DMS 273 treated with DMSO at 0.1 percent for 48 hours (cell line): ENCODE data around the gene KREMEN2.
A peak's percentile ranks its signal among the peaks of the same experiment; 100 is the strongest.

Experiments used
- DNase-seq: peaks from one replicate; lab custom pipeline; 2025; lab: John Stamatoyannopoulos, UW

Gene KREMEN2

DNA sequence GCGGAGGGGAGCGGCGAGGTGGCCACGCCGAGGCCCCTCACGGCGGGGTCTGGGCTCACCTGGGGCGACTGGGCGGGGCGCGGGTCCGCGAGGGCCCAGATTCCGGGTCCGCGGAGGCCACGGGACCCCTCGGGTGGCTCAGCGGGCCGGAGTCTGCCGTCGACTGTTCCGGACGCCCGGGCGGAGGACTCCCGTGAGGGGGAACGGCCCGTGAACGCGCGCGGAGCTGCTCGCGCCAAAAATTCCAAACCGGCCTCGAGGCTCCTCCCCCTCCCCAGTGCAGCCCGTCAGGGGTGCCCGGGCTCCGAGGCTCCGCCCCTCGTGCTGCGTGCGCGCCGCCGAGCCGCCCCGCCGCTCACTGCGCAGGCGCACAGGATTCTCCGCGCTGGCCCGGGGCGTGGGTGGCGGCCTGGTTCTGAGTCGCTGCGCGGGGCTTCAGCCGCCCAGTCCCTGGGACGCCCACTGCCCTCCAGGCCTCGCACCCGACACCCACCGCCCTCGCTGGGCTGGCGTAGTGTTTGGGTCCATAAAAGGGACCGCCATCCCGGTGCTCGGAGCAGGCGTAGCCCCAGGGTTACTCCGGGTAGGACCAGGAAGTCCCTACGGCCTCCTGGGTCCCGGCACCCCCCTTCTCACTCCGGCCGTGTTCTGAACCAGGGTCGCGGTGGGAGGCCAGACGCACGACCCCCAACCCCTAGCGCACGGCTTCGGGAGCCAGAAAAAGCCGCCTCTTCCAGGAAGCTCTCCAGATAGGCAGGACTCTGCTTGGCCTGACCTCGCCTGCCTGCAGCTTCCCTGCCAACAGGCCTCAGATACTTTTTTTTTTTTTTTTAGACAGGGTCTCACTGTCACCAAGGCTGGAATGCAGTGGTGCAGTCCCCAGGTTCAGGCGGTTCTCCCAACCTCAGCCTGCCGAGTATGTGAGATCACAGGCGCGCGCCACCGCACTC, 16.4 kb downstream of the KREMEN2 start, which contains the start of gene PKMYT1:
Gene PKMYT1 (minus strand): TSS at position 220 of the 950 bp plus-strand sequence. CDS start 789 bp downstream, outside the sequence.
- peak; percentile 41 for DNase-seq

DNA sequence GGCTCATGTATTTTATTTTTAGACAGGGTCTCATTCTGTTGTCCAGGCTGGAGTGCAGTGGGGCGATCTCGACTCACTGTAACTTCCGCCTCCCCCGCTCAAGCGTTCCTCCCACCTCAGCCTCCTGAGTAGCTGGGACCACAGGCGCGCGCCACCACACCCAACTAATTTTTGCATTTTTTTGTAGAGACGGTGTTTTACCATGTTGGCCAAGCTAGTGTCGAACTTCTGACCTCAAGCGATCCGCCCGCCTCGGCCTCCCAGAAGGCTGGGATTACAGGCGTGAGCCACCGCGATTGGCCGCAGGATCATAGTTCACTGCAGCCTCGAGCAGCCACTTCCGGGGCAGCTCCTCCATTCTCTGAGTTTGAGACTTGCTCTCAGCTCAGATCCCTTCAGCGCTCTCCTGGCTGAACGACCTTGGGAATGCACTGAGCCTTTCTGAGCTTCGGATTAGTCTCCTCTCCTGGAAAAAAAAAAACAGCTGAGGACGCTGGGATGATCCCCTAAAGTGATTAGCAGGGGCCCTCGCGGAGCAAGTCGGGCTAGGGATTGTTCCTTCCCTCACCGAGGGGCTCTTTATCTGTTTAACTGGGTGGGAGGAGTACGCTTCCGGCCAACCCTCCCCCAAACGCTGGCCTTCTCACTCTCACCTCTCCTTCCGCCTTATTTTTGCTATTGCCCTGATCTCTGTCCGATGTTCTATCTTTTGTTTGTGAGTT, 17.3 kb downstream of the KREMEN2 start:
- no peak for DNase-seq

DNA sequence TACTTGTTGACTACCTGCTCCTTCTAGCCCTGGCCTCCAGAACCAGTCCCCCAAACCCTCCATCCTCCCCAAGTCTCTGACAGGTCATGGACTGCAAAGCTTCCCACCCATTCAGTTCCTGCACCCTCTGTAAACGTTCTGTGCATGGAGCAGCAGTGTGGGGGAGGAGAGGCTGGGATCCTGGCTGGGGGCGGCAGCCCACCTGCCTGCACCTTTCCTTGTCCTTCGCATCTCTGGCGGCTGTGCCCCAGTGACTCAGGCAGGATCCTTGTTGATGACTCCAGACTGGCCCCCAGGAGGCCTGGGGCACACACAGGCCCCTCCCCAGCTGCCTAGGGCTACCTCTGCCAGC, 17.8 kb downstream of the KREMEN2 start:
- DNase-seq, result no peak

DNA sequence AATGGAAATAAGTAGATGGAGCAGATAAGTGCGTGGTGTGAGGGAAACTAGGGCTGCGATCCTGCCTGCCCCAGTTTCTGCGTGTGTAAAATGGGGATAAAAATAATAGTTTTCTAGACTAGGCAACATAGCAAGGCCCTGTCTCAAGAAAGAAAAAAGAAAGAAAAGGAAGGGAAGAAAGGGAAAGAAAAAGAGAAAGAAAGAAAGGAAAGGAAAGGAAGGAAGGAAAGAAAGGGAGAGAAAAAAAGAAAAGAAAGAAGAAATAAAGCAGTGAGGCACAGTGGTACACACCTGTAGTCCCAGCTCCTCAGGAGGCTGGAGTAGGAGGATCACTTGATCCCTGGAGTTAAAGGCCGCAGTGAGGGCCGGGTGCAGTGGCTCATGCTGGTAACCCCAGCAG, 18.3 kb downstream of the KREMEN2 start:
- DNase-seq, result no peak

DNA sequence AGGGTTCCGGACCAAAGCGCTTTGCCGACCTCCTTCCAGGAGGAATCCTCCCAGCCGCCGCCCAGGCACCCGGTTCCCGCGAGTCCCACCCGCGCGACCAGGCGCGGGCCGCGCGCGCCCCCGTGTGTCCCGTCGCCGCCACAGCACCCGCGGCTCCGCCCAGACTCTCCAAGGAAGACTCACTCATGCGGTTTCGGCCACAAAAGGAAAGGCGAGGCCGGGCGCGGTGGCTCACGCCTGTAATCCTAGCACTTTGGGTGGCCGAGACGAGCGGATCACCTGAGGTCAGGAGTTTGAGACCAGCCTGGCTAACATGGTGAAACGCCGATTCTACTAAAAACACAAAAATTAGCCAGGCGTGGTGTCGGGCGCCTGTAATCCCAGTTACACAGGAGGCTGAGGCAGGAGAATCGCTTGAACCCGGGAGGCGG, 19.6 kb downstream of the KREMEN2 start:
- peak; percentile 20 for DNase-seq

DNA sequence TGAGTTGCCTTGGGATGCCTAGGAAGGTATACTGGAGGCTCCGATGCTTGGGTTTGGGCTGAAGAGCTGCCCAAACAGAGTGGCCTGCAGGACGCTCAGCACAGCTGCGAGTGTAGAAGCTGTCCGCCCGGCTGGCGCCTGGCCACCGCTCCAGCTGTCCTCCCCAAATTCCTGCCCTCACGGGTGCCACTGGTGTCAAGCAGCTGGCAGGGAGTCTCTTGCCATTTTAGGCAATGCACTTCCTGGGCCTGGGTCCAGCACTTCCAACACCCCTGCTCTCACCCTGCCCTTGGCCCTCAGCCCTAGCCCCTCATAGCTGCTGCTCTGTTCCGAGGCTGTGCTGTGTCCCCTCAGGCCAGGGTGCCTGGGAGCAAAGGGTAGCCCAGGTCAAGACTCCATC, 21.4 kb downstream of the KREMEN2 start:
- DNase-seq, result peak; percentile 49

DNA sequence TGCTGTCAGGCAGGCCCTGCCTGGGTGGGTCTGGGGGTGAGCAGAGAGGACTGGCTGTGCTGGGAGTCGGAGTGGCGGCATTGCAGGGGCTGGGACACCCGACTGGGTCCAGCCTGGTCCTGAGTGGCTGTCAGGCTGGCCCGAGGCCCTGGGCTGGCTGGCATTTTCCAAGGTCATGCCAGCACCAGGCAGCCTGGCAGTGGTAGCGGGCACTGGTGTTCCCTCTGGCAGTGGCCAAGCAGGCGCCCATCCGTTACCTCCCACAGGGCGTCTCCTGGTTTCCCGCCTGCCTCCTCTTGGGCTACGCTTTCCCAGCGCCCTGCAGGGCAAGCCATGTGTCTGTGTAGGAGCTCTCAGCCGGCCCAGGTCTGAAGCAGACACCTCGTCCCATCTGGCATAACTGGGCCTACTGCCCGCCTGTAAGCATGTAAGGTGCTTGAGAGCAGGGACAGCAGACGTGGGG, 21.8 kb downstream of the KREMEN2 start:
- peak; percentile 93 for DNase-seq

DNA sequence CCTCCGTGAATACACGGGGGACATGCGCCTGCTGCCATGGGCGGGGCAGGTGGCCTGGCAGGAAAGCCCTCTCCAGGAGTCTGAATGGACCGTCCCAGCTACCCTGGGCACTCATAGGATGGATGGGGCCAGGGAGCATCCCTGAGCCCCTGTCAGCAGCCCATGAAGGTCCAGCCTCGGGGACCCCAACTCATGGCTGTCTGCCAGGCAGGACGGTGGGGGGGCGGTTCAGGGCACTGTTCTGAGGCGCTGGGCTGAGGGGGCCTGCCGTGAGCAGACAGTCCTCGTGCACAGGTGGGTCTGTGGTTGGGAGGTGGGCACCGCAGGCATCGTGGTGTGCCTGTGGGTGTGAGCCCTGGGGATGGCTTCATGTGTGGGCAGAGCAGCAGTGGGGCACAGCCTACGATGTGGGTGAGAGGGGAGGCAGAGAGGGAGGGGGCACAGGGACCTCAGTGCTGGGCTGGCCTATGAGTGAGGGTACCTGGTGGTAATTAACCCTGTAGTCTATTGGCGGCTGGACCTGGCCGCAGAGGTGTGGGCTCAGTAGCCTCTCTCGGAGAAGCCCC, 22.6 kb downstream of the KREMEN2 start:
- DNase-seq, result no peak

DNA sequence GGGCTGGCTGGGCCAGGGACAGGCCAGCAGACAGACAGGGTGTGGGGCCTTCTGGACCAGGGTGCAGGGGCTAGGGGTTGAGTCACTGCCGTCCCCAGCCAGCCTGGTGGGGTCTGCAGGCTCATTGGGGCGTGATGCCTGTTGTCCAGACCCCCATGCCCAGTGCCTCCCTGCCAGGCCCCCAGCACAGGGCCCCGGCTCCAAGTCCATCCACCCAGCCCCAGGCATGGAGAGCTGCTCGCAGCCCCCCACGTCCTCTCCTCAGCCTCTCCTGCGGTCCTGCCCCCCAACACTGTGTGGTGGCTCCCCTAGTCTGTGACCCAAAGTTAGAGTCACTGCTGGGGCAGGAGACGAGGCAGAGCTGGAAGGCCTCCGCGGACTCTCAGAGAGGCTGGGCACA, 23.2 kb downstream of the KREMEN2 start:
- DNase-seq, result no peak

DNA sequence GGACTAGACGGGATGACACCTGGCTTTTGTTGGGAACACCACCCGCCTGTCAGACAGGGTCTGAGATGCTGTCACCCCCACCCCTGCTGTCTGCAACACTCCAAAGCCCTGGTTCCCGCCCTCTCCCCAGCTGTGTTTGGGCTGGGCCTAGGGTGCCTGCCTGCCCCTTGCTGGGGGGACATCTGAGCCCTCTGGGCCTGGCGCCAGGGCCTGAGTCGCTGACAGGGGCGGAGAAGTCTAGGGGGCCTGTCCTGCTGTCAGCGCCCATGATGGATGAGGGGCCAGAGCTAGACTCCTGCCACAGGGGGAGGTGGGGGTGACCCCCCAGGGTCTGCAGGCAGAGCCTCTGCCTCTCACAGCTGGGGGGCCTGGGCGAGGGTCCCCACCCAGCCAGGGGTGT, 23.8 kb downstream of the KREMEN2 start:
- peak; percentile 60 for DNase-seq

DNA sequence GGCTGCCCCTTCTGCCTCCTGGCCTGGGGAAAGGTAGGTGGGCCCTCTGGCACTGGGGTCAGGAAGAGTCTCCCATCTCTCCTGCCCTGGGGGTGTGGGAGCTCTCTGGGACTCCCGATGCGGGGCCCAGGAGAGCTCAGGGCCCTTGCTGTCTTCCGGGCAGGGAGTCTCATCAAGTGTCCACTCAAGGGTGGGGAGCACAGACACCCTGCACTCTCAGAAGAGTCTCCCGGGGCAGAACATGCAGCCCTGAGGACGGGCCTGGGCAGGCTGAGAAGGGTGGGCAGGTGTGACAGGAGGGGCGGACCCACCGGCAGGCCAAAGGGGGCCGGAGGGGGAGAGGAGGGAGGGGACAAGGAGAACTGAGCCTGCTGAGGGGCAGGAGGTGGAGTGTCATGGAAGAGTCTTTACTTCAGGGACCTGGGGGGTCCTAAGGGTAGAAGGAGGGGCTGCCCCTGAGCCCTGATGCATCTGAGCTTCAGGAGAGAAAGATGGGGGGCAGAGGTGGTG, 24.6 kb downstream of the KREMEN2 start:
- DNase-seq, result no peak

DNA sequence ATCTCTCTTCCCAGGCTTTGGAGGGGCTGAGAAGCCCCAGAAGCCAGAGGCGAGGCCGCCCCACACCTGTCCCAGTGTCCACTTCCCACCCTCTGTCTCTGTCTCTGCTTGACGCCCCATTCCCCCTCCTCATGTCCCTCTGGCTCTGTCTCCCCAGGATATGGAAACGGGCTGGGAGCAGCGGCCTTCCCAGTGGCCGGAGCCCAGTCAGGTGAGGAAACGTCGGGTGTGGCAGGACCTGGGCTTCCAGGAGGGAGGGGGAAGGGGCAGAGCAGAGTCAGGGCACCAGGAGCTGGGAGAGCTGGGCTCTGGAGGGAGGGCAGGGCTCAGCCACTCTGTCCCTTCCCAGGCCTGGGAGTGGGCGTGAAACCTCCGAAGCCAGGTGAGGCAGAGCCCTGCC, 26.8 kb downstream of the KREMEN2 start:
- DNase-seq, result no peak

DNA sequence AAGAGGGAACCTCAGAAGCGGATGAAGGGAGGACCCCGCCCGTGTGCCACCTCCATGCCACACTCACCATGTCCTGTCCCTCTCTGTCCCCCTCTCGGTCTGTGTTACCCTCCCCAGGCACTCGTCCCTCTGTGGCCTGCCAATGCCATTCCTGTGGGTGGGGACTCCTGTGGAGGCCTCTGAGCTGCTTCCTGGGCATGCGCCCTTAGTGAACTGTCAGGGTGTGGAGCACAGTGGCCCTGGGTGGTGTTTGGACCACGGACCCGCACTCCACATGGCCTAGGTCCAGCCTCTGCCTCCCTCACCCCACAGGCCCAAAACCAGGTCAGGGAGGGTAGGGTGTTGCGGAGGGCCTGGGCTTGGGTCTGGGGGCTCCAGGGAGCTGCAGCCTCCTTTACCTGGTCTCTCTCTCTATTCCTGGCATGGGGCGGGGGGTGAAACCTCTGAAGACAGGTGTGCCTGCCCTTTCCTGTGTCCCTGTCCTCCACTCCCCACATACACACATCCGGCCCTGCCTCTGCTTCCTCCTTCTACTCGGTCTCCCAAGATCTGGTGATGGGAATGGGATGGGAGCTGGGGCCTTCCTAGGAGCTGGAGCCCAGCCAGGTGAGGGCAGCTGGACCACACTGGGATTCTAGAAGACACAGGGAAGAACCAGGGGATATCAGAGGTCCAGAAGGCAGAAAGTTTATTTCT, 27.6 kb downstream of the KREMEN2 start:
- DNase-seq, result no peak

DNA sequence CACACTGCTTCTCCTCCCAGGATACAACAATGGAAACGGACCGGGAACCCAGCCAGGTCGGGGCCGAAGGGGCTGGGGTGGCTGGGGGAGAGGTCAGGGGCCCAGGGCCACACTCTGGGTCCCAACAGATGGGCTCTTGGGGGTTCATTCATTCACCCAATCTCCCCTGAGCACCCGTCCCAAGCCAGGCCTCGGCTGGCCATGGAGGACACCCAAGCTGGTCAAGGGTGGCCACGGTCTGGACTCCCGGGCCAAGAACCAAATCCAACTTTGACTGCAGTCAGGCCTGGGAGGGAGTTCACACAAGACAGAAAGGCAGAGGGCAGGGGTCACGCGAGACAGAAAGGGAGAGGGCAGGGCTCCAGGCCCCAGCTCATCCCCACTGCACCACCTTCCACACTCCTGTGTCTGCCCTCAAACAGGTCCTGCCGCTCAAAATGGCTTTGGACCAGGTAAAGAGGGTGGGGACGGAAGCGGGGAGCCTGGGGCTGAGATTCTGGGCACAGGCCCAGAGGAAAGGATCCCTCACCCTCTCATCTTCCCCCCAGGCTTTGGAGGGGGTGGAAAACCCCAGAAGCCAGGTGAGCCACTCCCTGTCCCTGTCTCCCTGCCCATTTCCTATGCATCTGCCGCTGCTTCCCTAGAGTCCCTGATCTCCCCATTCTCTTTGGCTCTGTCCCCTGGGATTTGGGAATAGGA, 28.5 kb downstream of the KREMEN2 start:
- no peak for DNase-seq

DNA sequence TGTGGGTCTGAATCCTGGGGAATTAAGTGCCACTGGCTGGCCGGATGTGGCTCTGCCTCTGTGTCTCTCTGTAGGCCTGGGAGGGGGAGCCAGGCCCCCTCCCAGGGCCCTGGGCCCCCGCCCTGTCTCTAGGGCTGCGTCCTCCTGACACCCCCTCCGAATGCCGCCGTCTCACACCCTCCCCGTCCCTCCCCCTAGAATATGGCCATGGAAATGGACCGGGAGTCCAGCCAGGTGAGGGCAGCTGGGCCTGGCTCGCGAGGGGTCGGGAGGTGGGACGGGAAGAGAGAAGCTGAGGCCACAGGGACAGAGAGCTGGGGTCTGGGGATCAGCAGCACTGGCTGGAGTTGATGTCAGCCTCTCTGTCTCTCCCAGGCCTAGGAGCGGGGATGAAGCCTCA, 32.2 kb downstream of the KREMEN2 start:
- DNase-seq, result no peak

DNA sequence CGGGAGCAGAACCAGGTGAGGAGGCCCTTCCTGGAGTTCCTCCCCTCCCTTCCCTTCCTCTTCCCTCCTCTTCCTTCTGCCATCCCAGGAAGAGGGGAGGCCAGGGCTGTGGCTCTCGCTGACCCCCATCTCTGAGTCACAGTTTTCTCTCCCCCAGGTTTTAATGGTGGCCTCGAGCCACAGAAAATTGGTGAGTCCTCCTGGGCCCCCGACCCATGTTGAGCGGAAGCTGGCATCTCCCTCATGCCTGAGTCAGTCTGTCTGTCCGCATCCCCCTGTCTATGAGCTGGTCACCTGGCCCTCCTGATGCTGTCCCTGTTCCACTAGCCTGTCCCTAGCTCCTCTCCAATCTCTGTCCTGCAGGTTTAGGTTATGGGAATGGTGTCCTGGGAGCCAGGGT, 35.9 kb downstream of the KREMEN2 start:
- DNase-seq, result no peak

DNA sequence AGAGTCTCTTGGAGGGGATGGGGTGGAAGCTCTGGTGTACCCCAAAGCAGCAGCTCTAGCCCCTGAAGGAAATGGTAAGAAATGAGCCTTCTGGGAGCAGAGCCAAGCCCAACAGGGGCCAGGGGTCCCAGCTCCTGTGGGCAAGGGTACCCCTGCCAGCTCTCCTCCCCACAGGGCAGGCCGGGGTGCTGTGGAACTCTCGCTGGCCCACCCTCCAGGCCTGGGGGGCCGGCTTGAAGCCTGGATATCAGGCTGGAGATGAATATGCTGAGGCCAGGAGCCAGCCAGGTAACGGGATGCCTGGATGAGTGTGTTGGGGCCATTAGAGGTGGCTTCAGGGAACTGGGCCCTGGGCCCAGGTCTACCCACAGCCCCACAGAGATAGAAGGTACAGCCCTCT, 36.5 kb downstream of the KREMEN2 start:
- no peak for DNase-seq

DNA sequence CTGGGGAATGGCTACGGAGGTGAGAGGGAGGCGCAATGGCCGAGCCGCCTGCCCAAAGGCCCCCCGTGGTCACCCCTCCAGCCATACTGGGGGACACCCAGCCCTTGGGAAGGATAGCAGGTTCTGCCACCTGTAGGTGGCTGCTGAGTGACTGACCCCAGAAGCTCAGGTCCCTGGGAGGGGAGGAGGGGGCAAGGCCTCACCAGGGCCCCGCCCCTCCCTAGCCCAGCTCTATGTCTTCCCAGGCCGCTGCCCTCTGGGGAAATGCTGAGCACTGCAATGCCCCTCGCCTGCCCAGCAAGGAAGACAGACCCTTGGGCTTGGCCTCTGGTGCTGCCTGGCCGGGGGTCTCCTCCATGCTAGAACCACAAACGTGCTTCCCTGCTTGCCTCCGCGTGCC, 37.2 kb downstream of the KREMEN2 start:
- DNase-seq, result no peak

DNA sequence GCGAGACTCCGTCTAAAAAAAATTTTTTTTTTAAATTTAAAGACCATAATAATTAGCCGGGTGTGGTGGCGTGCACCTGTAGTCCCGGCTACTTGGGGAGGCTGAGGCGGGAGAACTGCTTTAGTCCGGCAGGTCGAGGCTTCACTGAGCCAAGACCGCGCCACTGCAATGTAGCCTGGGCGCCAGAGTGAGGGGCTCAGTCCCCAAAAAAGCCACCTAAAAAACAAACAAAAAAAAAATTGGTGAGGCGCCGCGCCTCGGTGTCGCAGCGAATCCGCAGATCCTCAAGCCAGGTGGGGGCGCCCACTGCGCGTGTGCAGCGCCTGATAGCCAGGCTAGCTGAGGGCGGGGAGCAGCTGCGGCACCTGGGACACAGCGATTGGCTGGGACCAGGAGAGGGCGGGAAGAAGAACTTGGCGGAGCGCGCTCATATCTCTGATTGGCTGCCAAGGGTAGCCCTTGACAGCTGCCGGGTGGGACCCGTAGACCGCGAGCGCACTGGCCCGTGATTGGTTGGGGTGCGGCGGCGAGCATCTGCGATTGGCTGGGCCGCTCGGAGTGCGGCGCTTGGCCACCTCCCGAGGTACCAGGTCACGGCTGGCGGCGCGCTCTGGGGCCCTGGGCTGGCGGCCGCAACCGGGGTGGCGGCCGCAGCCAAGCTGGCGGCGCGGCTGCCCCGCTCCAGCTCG, 39.7 kb downstream of the KREMEN2 start:
- DNase-seq, result peak; percentile 97

DNA sequence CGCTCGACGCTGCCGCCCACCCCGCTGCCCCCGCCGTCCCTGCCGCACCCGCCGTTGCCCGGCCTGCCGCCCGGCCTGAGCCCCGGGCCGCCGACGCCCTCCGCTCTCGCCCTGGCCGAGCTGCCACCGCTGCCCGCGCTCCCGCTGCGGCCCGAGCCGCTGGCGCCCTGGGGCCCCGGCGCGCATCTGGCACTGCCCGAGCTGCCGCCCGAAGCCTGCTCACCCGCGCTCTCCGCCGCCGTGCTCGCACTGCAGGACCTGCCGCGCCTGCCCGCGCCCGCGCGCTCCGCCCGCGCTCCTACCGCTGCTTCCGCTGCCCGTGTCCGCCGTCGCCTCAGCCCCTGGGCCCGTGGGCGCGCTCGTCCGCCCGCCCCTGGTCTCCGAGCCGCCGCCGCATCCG, 40.2 kb downstream of the KREMEN2 start:
- DNase-seq, result no peak
